ENCODE results near the gene FLYWCH1. TPM values are rescaled to one million over a fixed set of nuclear protein-coding genes. Genes with fewer than 3 reads are reported as not detected.

FLYWCH1 gene
- total and polyA plus RNA-seq, 9 of the 15 experiments (the other 6 are each of a cell fraction or from before 2014, with no cell fraction given) = 0.18 to 33.6 (median 11.3) TPM

GRCh38 chr16:2983706-2984136 lies 72.0 kb downstream of the FLYWCH1 start (continued):
- TF ChIP-seq E2F8 (IDR thresholded peaks at IDR 0.05; ENCODE audit: low read depth, partially characterized antibody) = no peak
- peak; percentile 6; the same call in 1 of the 2 replicates for TF ChIP-seq ZNF316 (IDR thresholded peaks at IDR 0.05)
- TF ChIP-seq SRF (CRISPR knock-in tag; IDR thresholded peaks at IDR 0.05) = peak in 1 of 2 experiments; percentile 62; a peak in 1 of 4 replicates
- TF ChIP-seq ZNF263 (CRISPR knock-in tag; IDR thresholded peaks at IDR 0.05; ENCODE audit: borderline replicate concordance) = peak; percentile 63; the same call in 1 of the 2 replicates
- no peak for TF ChIP-seq ZFP1 (CRISPR knock-in tag; IDR thresholded peaks at IDR 0.05)
- no peak for TF ChIP-seq NCOR1 (IDR thresholded peaks at IDR 0.05)
- peak; percentile 68; the same call in 1 of the 2 replicates for TF ChIP-seq SAFB (IDR thresholded peaks at IDR 0.05; ENCODE audit: borderline replicate concordance, low read depth, low read length)
- TF ChIP-seq ESRRA (IDR thresholded peaks at IDR 0.05; ENCODE audit: borderline replicate concordance, low read depth) = peak; percentile 85; the same call in 1 of the 2 replicates
- no peak for TF ChIP-seq ZNF280A (IDR thresholded peaks at IDR 0.05; ENCODE audit: low read depth, partially characterized antibody)
- TF ChIP-seq POU5F1 (IDR thresholded peaks at IDR 0.05; ENCODE audit: borderline replicate concordance, low read depth, low read length, partially characterized antibody) = peak; percentile 41
- peak; percentile 81 for TF ChIP-seq TBP (optimal IDR thresholded peaks at IDR 0.05; ENCODE audit: low read depth, low read length)
- TF ChIP-seq CHD2 (IDR thresholded peaks at IDR 0.05; ENCODE audit: low read depth, low read length) = peak; percentile 92
- peak; percentile 49; the same call in 1 of the 2 replicates for TF ChIP-seq CREM (IDR thresholded peaks at IDR 0.05; ENCODE audit: low read depth)
- TF ChIP-seq BCOR (IDR thresholded peaks at IDR 0.05) = peak; percentile 71
- TF ChIP-seq MNT (conservative IDR thresholded peaks at IDR 0.05) = peak in 1 of 2 experiments; percentile 46; a peak in 1 of 4 replicates
- TF ChIP-seq NBN (IDR thresholded peaks at IDR 0.05; ENCODE audit: low read depth) = peak; percentile 57
- TF ChIP-seq NCOA6 (IDR thresholded peaks at IDR 0.05) = no peak
- TF ChIP-seq ZNF277 (CRISPR knock-in tag; IDR thresholded peaks at IDR 0.05; ENCODE audit: borderline replicate concordance) = no peak
- peak; percentile 81 for TF ChIP-seq DEAF1 (CRISPR knock-in tag; IDR thresholded peaks at IDR 0.05)

Measured in K562 (cell line).